Mesenchymal stem cell (in vitro differentiated cells and primary cell): ENCODE results near the gene USP24.

ENCODE experiments used
- DNase-seq: peaks from one replicate; pipeline ENCODE4 v3.0.0-alpha.2; 2013
- H2AFZ ChIP-seq: one replicate; pipeline ENCODE4 v1.6.1; 2013; ENCODE audit warnings: low read depth, mild to moderate bottlenecking, control low read depth, inconsistent platforms, low read length, moderate library complexity
- H2AK5ac ChIP-seq: 2 replicates; pipeline ENCODE4 v1.6.1; 2013; ENCODE audit warnings: low read length, moderate library complexity, mild to moderate bottlenecking, inconsistent platforms; ENCODE audit not compliant: severe bottlenecking
- H2BK120ac ChIP-seq: one replicate; pipeline ENCODE4 v1.6.1; 2013; ENCODE audit warnings: low read depth, mild to moderate bottlenecking, inconsistent platforms, low read length, moderate library complexity
- H2BK12ac ChIP-seq, 2 experiments: one replicate each; pipeline ENCODE4 v1.6.1; 2013; ENCODE audit warnings: inconsistent platforms in 2 of 2, low read length in 2 of 2, mild to moderate bottlenecking in 2 of 2, moderate library complexity in 2 of 2, control low read depth in 1 of 2
- H2BK15ac ChIP-seq: one replicate; pipeline ENCODE4 v1.6.1; 2013; ENCODE audit warnings: mild to moderate bottlenecking, low read depth, inconsistent platforms; ENCODE audit not compliant: poor library complexity, severe bottlenecking
- H2BK5ac ChIP-seq: 2 replicates; pipeline ENCODE4 v1.6.1; 2013; ENCODE audit warnings: low read depth, mild to moderate bottlenecking, low read length, control low read depth, inconsistent platforms; ENCODE audit not compliant: poor library complexity, severe bottlenecking
- H3K14ac ChIP-seq, 2 experiments: one replicate each; pipeline ENCODE4 v1.6.1; 2013; ENCODE audit warnings: inconsistent platforms in 2 of 2, low read length in 2 of 2, control low read depth in 1 of 2, mild to moderate bottlenecking in 1 of 2, moderate library complexity in 1 of 2
- H3K18ac ChIP-seq, 2 experiments: one replicate each; pipeline ENCODE4 v1.6.1; 2013; ENCODE audit warnings: inconsistent platforms in 2 of 2, low read length in 2 of 2, control low read depth in 1 of 2, low read depth in 1 of 2, mild to moderate bottlenecking in 1 of 2
- H3K23ac ChIP-seq, 2 experiments: one replicate each; pipeline ENCODE4 v1.6.1; 2013; ENCODE audit warnings: inconsistent platforms in 2 of 2, low read length in 2 of 2, mild to moderate bottlenecking in 2 of 2, moderate library complexity in 2 of 2, control low read depth in 1 of 2
- H3K27ac ChIP-seq: 2 replicates; pipeline ENCODE4 v1.5.1; 2013; ENCODE audit warnings: mild to moderate bottlenecking, moderate library complexity, low read length, control low read depth, inconsistent platforms; ENCODE audit not compliant: poor library complexity, severe bottlenecking
- H3K27me3 ChIP-seq, 2 experiments: 2 replicates each; pipeline versions ENCODE4 v1.6.1 to v1.7.0; 2013; ENCODE audit warnings: low read length in 2 of 2, mild to moderate bottlenecking in 2 of 2, moderate library complexity in 2 of 2, control low read depth in 1 of 2, inconsistent platforms in 1 of 2; ENCODE audit not compliant: control insufficient read depth in 1 of 2, insufficient read depth in 1 of 2
- H3K36me3 ChIP-seq, 2 experiments: 2 replicates each; pipeline versions ENCODE4 v1.6.1 to v1.7.0; 2013; ENCODE audit warnings: low read length in 2 of 2, control low read depth in 1 of 2, inconsistent platforms in 1 of 2, low read depth in 1 of 2, mild to moderate bottlenecking in 1 of 2; ENCODE audit not compliant: insufficient read depth in 2 of 2, control insufficient read depth in 1 of 2
- H3K4ac ChIP-seq, 2 experiments: one replicate each; pipeline ENCODE4 v1.6.1; 2013; ENCODE audit warnings: inconsistent platforms in 2 of 2, low read length in 2 of 2, mild to moderate bottlenecking in 2 of 2, moderate library complexity in 2 of 2, control low read depth in 1 of 2, low read depth in 1 of 2
- H3K4me1 ChIP-seq: 2 replicates; pipeline ENCODE4 v1.6.1; 2013; ENCODE audit warnings: low read depth, low read length, control low read depth; ENCODE audit not compliant: control insufficient read depth, insufficient read depth
- H3K4me2 ChIP-seq: 2 replicates; pipeline ENCODE4 v1.6.1; 2013; ENCODE audit warnings: low read length, mild to moderate bottlenecking, inconsistent platforms; ENCODE audit not compliant: poor library complexity, severe bottlenecking
- H3K4me3 ChIP-seq, 2 experiments: 2 replicates each; pipeline versions ENCODE4 v1.5.1 to v1.7.0; 2013; ENCODE audit warnings: low read length in 2 of 2, mild to moderate bottlenecking in 2 of 2, control low read depth in 1 of 2, low read depth in 1 of 2; ENCODE audit not compliant: insufficient read depth in 1 of 2
- H3K79me1 ChIP-seq: replicated peaks from 2 replicates; pipeline ENCODE4 v1.6.1; 2013; ENCODE audit warnings: mild to moderate bottlenecking, control low read depth, low read length, inconsistent platforms; ENCODE audit not compliant: poor library complexity, severe bottlenecking
- H3K9ac ChIP-seq: 2 replicates; pipeline ENCODE4 v1.7.0; 2013; ENCODE audit warnings: mild to moderate bottlenecking, low read length, moderate library complexity
- H3K9me3 ChIP-seq: 2 replicates; pipeline ENCODE4 v1.7.0; 2013; ENCODE audit warnings: mild to moderate bottlenecking, low read length; ENCODE audit not compliant: control insufficient read depth
- H4K8ac ChIP-seq: one replicate; pipeline ENCODE4 v1.6.1; 2013; ENCODE audit warnings: inconsistent platforms, mild to moderate bottlenecking, low read length, moderate library complexity
- H4K91ac ChIP-seq: one replicate; pipeline ENCODE4 v1.6.1; 2013; ENCODE audit warnings: mild to moderate bottlenecking, low read length, inconsistent platforms
- WGBS: methylation state at CpG from one replicate; pipeline ENCODE4 v1.1.7; 2013; ENCODE audit warnings: mixed read lengths; 5-methylcytosine and 5-hydroxymethylcytosine counted together

Gene USP24

GRCh38 chr1:55089683-55090082, 125.5 kb downstream of the USP24 start:
- H3K27me3 ChIP-seq = no peaks in the 10 kb centered on the region
- 100% methylated on average over 1 of the region's 2 CpGs for WGBS
- H3K4me2 ChIP-seq = no peak overlapping the region
- peaks cover 11% of the 10 kb centered on the region for H3K79me1 ChIP-seq
- H3K4ac ChIP-seq = no peak overlapping the region
- H2BK5ac ChIP-seq = no peak overlapping the region
- H3K4me1 ChIP-seq = no peaks in the 10 kb centered on the region
- H2BK120ac ChIP-seq = no peak overlapping the region
- no peak overlapping the region for H2AFZ ChIP-seq
- no peak overlapping the region for H2BK15ac ChIP-seq
- no peaks in the 10 kb centered on the region for H3K9me3 ChIP-seq
- H3K18ac ChIP-seq = no peak overlapping the region
- DNase-seq = peak; percentile 23
- no peak overlapping the region for H3K27ac ChIP-seq
- H3K36me3 ChIP-seq = peaks cover 22 to 98% of the 10 kb centered on the region in 2 experiments
- no peak overlapping the region for H3K23ac ChIP-seq
- no peak overlapping the region for H2BK12ac ChIP-seq
- no peak overlapping the region for H3K14ac ChIP-seq
- H2AK5ac ChIP-seq = no peak overlapping the region
- H3K9ac ChIP-seq = no peak overlapping the region
- no peak overlapping the region for H4K8ac ChIP-seq
- H4K91ac ChIP-seq = no peak overlapping the region
- no peak overlapping the region for H3K4me3 ChIP-seq

DNA sequence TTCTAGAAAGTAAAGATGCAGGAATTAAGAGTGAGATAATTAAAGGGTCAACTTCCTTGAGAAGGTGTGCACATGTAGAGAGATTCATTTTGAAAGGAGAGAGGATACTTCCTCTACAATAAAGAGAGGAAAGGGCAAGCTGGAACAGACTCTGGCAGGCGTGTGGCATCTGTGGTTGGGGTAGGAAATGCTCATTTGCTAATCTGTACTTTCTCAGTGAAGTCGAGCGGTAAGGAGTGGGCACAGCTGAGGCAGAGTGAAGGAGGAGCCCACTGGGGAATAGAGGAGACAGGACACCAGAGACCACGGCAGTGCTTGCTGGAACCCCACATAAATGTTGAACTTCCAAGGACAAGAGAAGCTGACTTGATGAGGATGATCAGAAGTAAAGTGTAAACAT, 126.8 kb downstream of the USP24 start:
- H3K4me1 ChIP-seq = no peaks in the 10 kb centered on the region
- H2BK12ac ChIP-seq = no peak overlapping the region
- H2AFZ ChIP-seq = no peak overlapping the region
- H3K18ac ChIP-seq = no peak overlapping the region
- H3K4ac ChIP-seq = no peak overlapping the region
- DNase-seq = no peak
- H2AK5ac ChIP-seq = no peak overlapping the region
- 97% methylated on average over 4 of the region's 4 CpGs for WGBS
- H2BK120ac ChIP-seq = no peak overlapping the region
- H3K79me1 ChIP-seq = peaks cover 9% of the 10 kb centered on the region
- no peak overlapping the region for H4K91ac ChIP-seq
- H3K23ac ChIP-seq = no peak overlapping the region
- no peak overlapping the region for H2BK5ac ChIP-seq
- no peak overlapping the region for H3K9ac ChIP-seq
- no peak overlapping the region for H4K8ac ChIP-seq
- no peak overlapping the region for H2BK15ac ChIP-seq
- no peak overlapping the region for H3K4me2 ChIP-seq
- no peak overlapping the region for H3K27ac ChIP-seq
- H3K36me3 ChIP-seq = peaks cover 19 to 98% of the 10 kb centered on the region in 2 experiments
- no peak overlapping the region for H3K4me3 ChIP-seq
- no peaks in the 10 kb centered on the region for H3K9me3 ChIP-seq
- no peaks in the 10 kb centered on the region for H3K27me3 ChIP-seq
- H3K14ac ChIP-seq = no peak overlapping the region

GRCh38 chr1:55087439-55087838, 127.7 kb downstream of the USP24 start:
- Histone ChIP-seq H3K27me3 (no peaks in the 10 kb centered on the region), H3K4me3 (no peak overlapping the region), H3K18ac (no peak overlapping the region), H3K79me1 (peaks cover 9% of the 10 kb centered on the region), H2BK5ac (no peak overlapping the region), H3K4me2 (no peak overlapping the region), H2BK15ac (no peak overlapping the region), H4K91ac (no peak overlapping the region), H2AFZ (no peak overlapping the region), H3K27ac (no peak overlapping the region), H3K9ac (no peak overlapping the region), H3K14ac (no peak overlapping the region), H4K8ac (no peak overlapping the region), H3K23ac (no peak overlapping the region), H3K9me3 (no peaks in the 10 kb centered on the region), H3K36me3 (peaks cover 21 to 98% of the 10 kb centered on the region in 2 experiments), H3K4me1 (peaks cover 2% of the 10 kb centered on the region), H2BK120ac (no peak overlapping the region), H2AK5ac (no peak overlapping the region), H2BK12ac (no peak overlapping the region), H3K4ac (no peak overlapping the region)
- no peak for DNase-seq
- 98% methylated on average over 2 of the region's 3 CpGs for WGBS

GRCh38 chr1:55084257-55084656, 130.9 kb downstream of the USP24 start:
- WGBS = 98% methylated on average over 7 of the region's 7 CpGs
- no peak for DNase-seq
- no peak overlapping the region for H3K4me2 ChIP-seq
- H2AK5ac ChIP-seq = no peak overlapping the region
- no peak overlapping the region for H2BK15ac ChIP-seq
- H3K4me1 ChIP-seq = peaks cover 5% of the 10 kb centered on the region
- no peak overlapping the region for H2BK120ac ChIP-seq
- H4K91ac ChIP-seq = no peak overlapping the region
- H3K9me3 ChIP-seq = no peaks in the 10 kb centered on the region
- peaks cover 11% of the 10 kb centered on the region for H3K79me1 ChIP-seq
- no peak overlapping the region for H3K14ac ChIP-seq
- no peak overlapping the region for H3K23ac ChIP-seq
- H2BK12ac ChIP-seq = no peak overlapping the region
- no peak overlapping the region for H3K4ac ChIP-seq
- no peak overlapping the region for H2AFZ ChIP-seq
- H3K27me3 ChIP-seq = no peaks in the 10 kb centered on the region
- H3K36me3 ChIP-seq = peaks cover 18 to 98% of the 10 kb centered on the region in 2 experiments
- H3K9ac ChIP-seq = no peak overlapping the region
- no peak overlapping the region for H3K18ac ChIP-seq
- H2BK5ac ChIP-seq = no peak overlapping the region
- no peak overlapping the region for H4K8ac ChIP-seq
- H3K27ac ChIP-seq = no peak overlapping the region
- no peak overlapping the region for H3K4me3 ChIP-seq
